HCT116 (cell line): Measurements from ENCODE around the gene CHEK2. TPM values are rescaled to one million over a fixed set of nuclear protein-coding genes. Genes with fewer than 3 reads are reported as not detected.

ENCODE experiments used
- ATAC-seq: fragments of 200-7000 bp; cut with Tn5 transposase; 2 replicates; pipeline ENCODE4 v1.9.1; 2020; ENCODE audit warnings: mild to moderate bottlenecking, moderate library complexity
- BruUV-seq: library from RNA; stranded (reverse); fragments of 400-500 nt; replicated peaks from 2 replicates; lab custom pipeline; 2021; lab: Mats Ljungman, UMichigan
- CTCF ChIA-PET: fragments of 300-600 bp; sonication (Branson Sonifier 250); formaldehyde crosslinking; loops from one replicate; lab custom pipeline; 2021; ENCODE audit warnings: antibody characterized with exemption; lab: Charles Lee
- POLR2A ChIA-PET: fragments of 300-600, 350-600 bp; sonication (Branson Sonifier 250); formaldehyde crosslinking; loops from one replicate; lab custom pipeline; 2021; ENCODE audit warnings: antibody characterized with exemption; lab: Charles Lee
- RAD21 ChIA-PET, 2 experiments: fragments of 300-600 bp; sonication (Branson Sonifier 250); formaldehyde crosslinking; loops; one replicate each; lab custom pipeline; 2023; ENCODE audit warnings: low total read pairs in 2 of 2; ENCODE audit not compliant: uncharacterized antibody in 2 of 2, unreplicated experiment in 2 of 2, low non-redundant PET in 1 of 2; lab: Charles Lee
- DNase-seq: peaks from one replicate; pipeline ENCODE4 v3.0.0-alpha.2; 2010; ENCODE audit warnings: low read depth, low spot score
- H2AFZ ChIP-seq: fragments of 200-600 bp; shearing (Covaris generic), sonication (generic); 2 replicates; pipeline ENCODE4 v1.6.1; 2017; ENCODE audit warnings: low read depth, mixed run types, mixed read lengths, antibody characterized with exemption, low read length; ENCODE audit not compliant: poor library complexity, severe bottlenecking
- H3K27ac ChIP-seq: 2 replicates; pipeline ENCODE4 v1.5.1; 2012; ENCODE audit warnings: low read depth, low read length
- H3K27me3 ChIP-seq: fragments of 200-600 bp; sonication (generic); 2 replicates; pipeline ENCODE4 v1.6.1; 2016; ENCODE audit warnings: mixed run types, low read length, mixed read lengths; ENCODE audit not compliant: insufficient read depth
- H3K36me3 ChIP-seq, 2 experiments: fragments of 200-500 bp in 1 of 2; fragments of 200-600 bp in 1 of 2; sonication (Bioruptor generic) in 1 of 2; sonication (generic) in 1 of 2; 2 replicates each; pipeline versions ENCODE4 v1.5.1 to v1.6.1; 2014 to 2016; ENCODE audit warnings: low read length in 2 of 2, inconsistent platforms in 1 of 2, mixed read lengths in 1 of 2, mixed run types in 1 of 2; ENCODE audit not compliant: insufficient read depth in 2 of 2, control insufficient read depth in 1 of 2
- H3K4me1 ChIP-seq, 2 experiments: fragments of 200-600 bp in 1 of 2; sonication (generic) in 1 of 2; 2 replicates each; pipeline versions ENCODE4 v1.5.1 to v1.6.1; 2012 to 2017; ENCODE audit warnings: low read length in 2 of 2, inconsistent platforms in 1 of 2, mild to moderate bottlenecking in 1 of 2, mixed read lengths in 1 of 2, mixed run types in 1 of 2, moderate library complexity in 1 of 2; ENCODE audit not compliant: insufficient read depth in 2 of 2, control insufficient read depth in 1 of 2
- H3K4me2 ChIP-seq: fragments of 200-600 bp; sonication (generic); 2 replicates; pipeline ENCODE4 v1.6.1; 2017; ENCODE audit warnings: mixed run types, low read length, mixed read lengths
- H3K4me3 ChIP-seq, 2 experiments: fragments of 200-600 bp in 1 of 2; sonication (generic) in 1 of 2; replicated peaks in 1 of 2; 2 replicates each; pipeline ENCODE4 v1.5.1; 2011 to 2016; ENCODE audit warnings: low read length in 2 of 2, control low read depth in 1 of 2, low read depth in 1 of 2, mild to moderate bottlenecking in 1 of 2, mixed read lengths in 1 of 2, mixed run types in 1 of 2
- H3K79me2 ChIP-seq: fragments of 200-600 bp; sonication (generic); 2 replicates; pipeline ENCODE4 v1.6.1; 2017; ENCODE audit warnings: mild to moderate bottlenecking, mixed run types, low read length, moderate library complexity, mixed read lengths; ENCODE audit not compliant: insufficient read depth
- H3K9ac ChIP-seq: fragments of 200-600 bp; sonication (generic); 2 replicates; pipeline ENCODE4 v1.6.1; 2016; ENCODE audit warnings: low read length, mixed read lengths
- H3K9me2 ChIP-seq: fragments of 200-600 bp; sonication (generic), shearing (Covaris generic); 2 replicates; pipeline ENCODE4 v1.6.1; 2017; ENCODE audit warnings: mixed run types, mild to moderate bottlenecking, moderate library complexity; ENCODE audit not compliant: insufficient read depth
- H3K9me3 ChIP-seq, 2 experiments: fragments of 200-500 bp in 1 of 2; fragments of 200-600 bp in 1 of 2; sonication (Bioruptor generic) in 1 of 2; sonication (generic) in 1 of 2; 2 replicates each; pipeline ENCODE4 v1.6.1; 2014 to 2017; ENCODE audit warnings: low read length in 2 of 2, mixed read lengths in 2 of 2, inconsistent platforms in 1 of 2, low read depth in 1 of 2, mild to moderate bottlenecking in 1 of 2, mixed run types in 1 of 2, moderate library complexity in 1 of 2; ENCODE audit not compliant: control insufficient read depth in 1 of 2, insufficient read depth in 1 of 2
- H4K20me1 ChIP-seq: fragments of 200-600 bp; sonication (generic), shearing (Covaris generic); 2 replicates; pipeline ENCODE4 v1.6.1; 2017; ENCODE audit warnings: mixed run types, mild to moderate bottlenecking, moderate library complexity; ENCODE audit not compliant: insufficient read depth
- ATF3 ChIP-seq: IDR thresholded peaks from 2 replicates; pipeline ENCODE4 v1.6.1; 2012
- CBX3 ChIP-seq: IDR thresholded peaks from 2 replicates; pipeline ENCODE4 v1.6.1; 2012; ENCODE audit warnings: low read depth
- CTCF ChIP-seq, 3 experiments: fragments of 200-600 bp in 1 of 3; sonication (generic) in 1 of 3; IDR thresholded peaks in 2 of 3; conservative IDR thresholded peaks in 1 of 3; 2 replicates each; pipeline ENCODE4 v1.5.1; 2012 to 2017; ENCODE audit warnings: low read depth in 2 of 3, low read length in 2 of 3, antibody characterized with exemption in 1 of 3, borderline replicate concordance in 1 of 3, control low read depth in 1 of 3, mild to moderate bottlenecking in 1 of 3, mixed read lengths in 1 of 3, mixed run types in 1 of 3, moderate library complexity in 1 of 3; ENCODE audit not compliant: insufficient read depth in 1 of 3
- EGR1 ChIP-seq: IDR thresholded peaks from 2 replicates; pipeline ENCODE4 v1.6.1; 2012; ENCODE audit warnings: low read depth
- EZH2 ChIP-seq: fragments of 200-600 bp; sonication (generic); IDR thresholded peaks from 2 replicates; pipeline ENCODE4 v1.6.1; 2017; ENCODE audit warnings: antibody characterized with exemption, mixed run types
- EZH2phosphoT487 ChIP-seq: fragments of 200-600 bp; IDR thresholded peaks from 2 replicates; pipeline ENCODE4 v1.6.1; 2018; ENCODE audit warnings: antibody characterized with exemption, borderline replicate concordance
- POLR2A ChIP-seq: IDR thresholded peaks from 2 replicates; pipeline ENCODE4 v1.7.0; 2011; ENCODE audit warnings: borderline replicate concordance; ENCODE audit not compliant: insufficient read depth, insufficient read length; ENCODE audit errors: extremely low read depth
- RAD21 ChIP-seq: IDR thresholded peaks from 2 replicates; pipeline ENCODE4 v1.6.1; 2012; ENCODE audit warnings: low read depth, mild to moderate bottlenecking
- REST ChIP-seq: IDR thresholded peaks from 2 replicates; pipeline ENCODE4 v1.6.1; 2012; ENCODE audit warnings: low read depth
- SP1 ChIP-seq: IDR thresholded peaks from 2 replicates; pipeline ENCODE4 v1.6.1; 2012; ENCODE audit warnings: low read depth
- YY1 ChIP-seq: IDR thresholded peaks from 2 replicates; pipeline ENCODE4 v1.6.1; 2011; ENCODE audit warnings: low read length, low read depth, moderate library complexity, mild to moderate bottlenecking; ENCODE audit not compliant: insufficient replicate concordance; ENCODE audit errors: extremely low read depth
- ZBTB33 ChIP-seq: IDR thresholded peaks from 2 replicates; pipeline ENCODE4 v1.6.1; 2011; ENCODE audit warnings: mild to moderate bottlenecking, low read length, moderate library complexity; ENCODE audit not compliant: insufficient replicate concordance; ENCODE audit errors: extremely low read depth
- ZFX ChIP-seq: fragments of 450-650 bp; IDR thresholded peaks from 2 replicates; pipeline ENCODE4 v1.6.1; 2017
- ZNF274 ChIP-seq: fragments of 200-500 bp; sonication (Bioruptor generic); IDR thresholded peaks from 2 replicates; pipeline ENCODE4 v1.6.1; 2014; ENCODE audit warnings: mild to moderate bottlenecking, low read depth, low read length, inconsistent platforms
- intact Hi-C: fragments of 100-400 bp; cut with micrococcal nuclease; formaldehyde crosslinking; loops from 2 replicates; pipeline ENCODE4 v1.10.0; 2022
- total RNA-seq: library from RNA; stranded (reverse); gene quantifications from one replicate; pipeline ENCODE4 v1.2.1, GENCODE V29; 2021; ENCODE audit not compliant: unreplicated experiment

The CHEK2 gene
- total RNA-seq, 1 experiment from 2014 or later: 47.1 TPM

- CTCF ChIA-PET: no interaction called here
- Histone ChIP-seq H3K4me2 (no peak overlapping the region), H3K4me3 (no peak overlapping the region), H3K27me3 (no peaks in the 10 kb centered on the region), H3K27ac (no peak overlapping the region), H2AFZ (no peak overlapping the region), H3K9me2 (no peaks in the 10 kb centered on the region), H3K79me2 (peaks cover 66% of the 10 kb centered on the region), H3K9me3 (no peaks in the 10 kb centered on the region), H3K4me1 (no peaks in the 10 kb centered on the region), H4K20me1 (no peaks in the 10 kb centered on the region), H3K36me3 (peaks cover 33 to 35% of the 10 kb centered on the region in 2 experiments), H3K9ac (no peak overlapping the region)
- ATAC-seq (no peak), DNase-seq (no peak)
- TF ChIP-seq YY1: no peak
- TF ChIP-seq CBX3: no peak
- TF ChIP-seq EZH2phosphoT487: no peak
- TF ChIP-seq ZBTB33: no peak
- no peak for TF ChIP-seq EGR1
- TF ChIP-seq CTCF (IDR thresholded peaks at IDR 0.05 in 2 of 3, conservative IDR thresholded peaks at IDR 0.05 in 1 of 3; ENCODE audit: borderline replicate concordance in 1 of 3, insufficient read depth in 1 of 3, low read depth in 2 of 3, low read length in 2 of 3): no peak
- TF ChIP-seq POLR2A: no peak
- TF ChIP-seq ZFX: no peak
- TF ChIP-seq EZH2: no peak
- no peak for TF ChIP-seq RAD21
- TF ChIP-seq ATF3: no peak
- no peak for TF ChIP-seq ZNF274
- no peak for TF ChIP-seq SP1
- no peak for TF ChIP-seq REST
- no TSS peak for BruUV-seq
- intact Hi-C loops: no loop called here
- RAD21 ChIA-PET: no interaction called here
- POLR2A ChIA-PET: interaction anchor here (0.7 kb wide), 1 partner anchor 19 kb away, joined by 4 read pairs; no protein-coding TSS in a partner anchor
Observed at GRCh38 chr22:28780296-28780695, 38.7 kb upstream of the CHEK2 start.
